Vagina (tissue), 2 donors: ENCODE measurements around the gene TRIM74.
"Not testable (repeated sequence)": the region's sequence is repeated elsewhere in the genome, so short reads cannot be mapped to it uniquely, and the experiment has no call there.

Source experiments
- POLR2A ChIP-seq, 2 donors: fragments of 450-650 bp; IDR thresholded peaks; one replicate each; pipeline ENCODE4 v1.6.1; 2017; ENCODE audit warnings: antibody characterized with exemption in 2 of 2, mild to moderate bottlenecking in 2 of 2, moderate library complexity in 2 of 2
- POLR2AphosphoS5 ChIP-seq, 2 donors: sonication (generic); formaldehyde crosslinking; IDR thresholded peaks; one replicate each; pipeline ENCODE4 v1.9.0; 2017; ENCODE audit warnings: antibody characterized with exemption in 2 of 2, mild to moderate bottlenecking in 2 of 2, low read depth in 1 of 2; ENCODE audit not compliant: insufficient read depth in 1 of 2
- TF ChIP-seq, protein P1 (sequence below), 3 experiments: fragments of 450-650 bp in 2 of 3; fragments of 200-600 bp in 1 of 3; sonication (generic) in 1 of 3; IDR thresholded peaks; one replicate each; pipeline ENCODE4 v1.5.1; 2017 to 2019; ENCODE audit warnings: antibody characterized with exemption in 3 of 3, mild to moderate bottlenecking in 2 of 3, moderate library complexity in 2 of 3

- not testable (repeated sequence) for TF ChIP-seq POLR2A (IDR thresholded peaks at IDR 0.05); POLR2AphosphoS5 (IDR thresholded peaks at IDR 0.05; ENCODE audit: insufficient read depth in 1 of 2, low read depth in 1 of 2)
- TF ChIP-seq, protein P1, sequence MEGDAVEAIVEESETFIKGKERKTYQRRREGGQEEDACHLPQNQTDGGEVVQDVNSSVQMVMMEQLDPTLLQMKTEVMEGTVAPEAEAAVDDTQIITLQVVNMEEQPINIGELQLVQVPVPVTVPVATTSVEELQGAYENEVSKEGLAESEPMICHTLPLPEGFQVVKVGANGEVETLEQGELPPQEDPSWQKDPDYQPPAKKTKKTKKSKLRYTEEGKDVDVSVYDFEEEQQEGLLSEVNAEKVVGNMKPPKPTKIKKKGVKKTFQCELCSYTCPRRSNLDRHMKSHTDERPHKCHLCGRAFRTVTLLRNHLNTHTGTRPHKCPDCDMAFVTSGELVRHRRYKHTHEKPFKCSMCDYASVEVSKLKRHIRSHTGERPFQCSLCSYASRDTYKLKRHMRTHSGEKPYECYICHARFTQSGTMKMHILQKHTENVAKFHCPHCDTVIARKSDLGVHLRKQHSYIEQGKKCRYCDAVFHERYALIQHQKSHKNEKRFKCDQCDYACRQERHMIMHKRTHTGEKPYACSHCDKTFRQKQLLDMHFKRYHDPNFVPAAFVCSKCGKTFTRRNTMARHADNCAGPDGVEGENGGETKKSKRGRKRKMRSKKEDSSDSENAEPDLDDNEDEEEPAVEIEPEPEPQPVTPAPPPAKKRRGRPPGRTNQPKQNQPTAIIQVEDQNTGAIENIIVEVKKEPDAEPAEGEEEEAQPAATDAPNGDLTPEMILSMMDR (IDR thresholded peaks at IDR 0.05) = not testable (repeated sequence)
Observed at GRCh38 chr7:72928216-72928615, 41.0 kb downstream of the TRIM74 start.
